ENCODE results near the gene MAGI1. TPM values are rescaled to one million over a fixed set of nuclear protein-coding genes. Genes with fewer than 3 reads are reported as not detected.

Gene MAGI1
- total RNA-seq, 1 donor from 2014 or later, result 10.8 TPM

DNA sequence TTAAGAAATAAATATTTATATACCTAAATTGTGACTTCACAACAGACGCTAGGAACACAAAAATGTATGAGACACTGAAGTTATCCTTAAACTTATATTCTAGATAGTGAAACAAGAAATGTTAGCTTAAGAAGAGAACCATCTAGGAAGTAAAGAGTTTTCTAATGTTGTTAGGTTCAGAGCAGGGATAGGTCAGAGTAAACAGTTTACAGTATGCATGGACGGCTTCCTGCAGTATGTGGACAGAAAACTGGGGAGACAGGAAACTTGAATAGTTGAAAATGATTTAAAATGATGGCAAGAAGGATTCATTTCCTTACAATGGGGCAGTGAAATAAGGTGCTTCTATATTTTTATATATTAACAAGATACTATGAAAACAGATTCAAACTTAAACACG lies 449.8 kb downstream of the MAGI1 start:
- no peaks in the 10 kb centered on the region for H3K27me3 Mint-ChIP-seq (ENCODE audit: low read depth)
- H3K36me3 Mint-ChIP-seq (ENCODE audit: low read depth), result no peaks in the 10 kb centered on the region
- H3K27ac Mint-ChIP-seq, result no peak overlapping the region
- H3K9me3 Mint-ChIP-seq, result no peaks in the 10 kb centered on the region
- no peaks in the 10 kb centered on the region for H3K4me1 Mint-ChIP-seq (ENCODE audit: low read depth)
- no peak for DNase-seq (ENCODE audit: low spot score)
- H3K4me3 Mint-ChIP-seq (ENCODE audit: low read depth), result no peak overlapping the region
- intact Hi-C loops (cut with micrococcal nuclease), result no loop called here

- no peak for DNase-seq (ENCODE audit: low spot score)
- Mint-ChIP-seq H3K27me3 (ENCODE audit: low read depth) (no peaks in the 10 kb centered on the region), H3K4me3 (ENCODE audit: low read depth) (no peak overlapping the region), H3K9me3 (no peaks in the 10 kb centered on the region), H3K36me3 (ENCODE audit: low read depth) (no peaks in the 10 kb centered on the region), H3K4me1 (ENCODE audit: low read depth) (no peaks in the 10 kb centered on the region), H3K27ac (no peak overlapping the region)
- intact Hi-C loops (cut with micrococcal nuclease), result no loop called here
These were observed 450.9 kb downstream of the MAGI1 start for GRCh38 chr3:65587650-65588439.

DNA sequence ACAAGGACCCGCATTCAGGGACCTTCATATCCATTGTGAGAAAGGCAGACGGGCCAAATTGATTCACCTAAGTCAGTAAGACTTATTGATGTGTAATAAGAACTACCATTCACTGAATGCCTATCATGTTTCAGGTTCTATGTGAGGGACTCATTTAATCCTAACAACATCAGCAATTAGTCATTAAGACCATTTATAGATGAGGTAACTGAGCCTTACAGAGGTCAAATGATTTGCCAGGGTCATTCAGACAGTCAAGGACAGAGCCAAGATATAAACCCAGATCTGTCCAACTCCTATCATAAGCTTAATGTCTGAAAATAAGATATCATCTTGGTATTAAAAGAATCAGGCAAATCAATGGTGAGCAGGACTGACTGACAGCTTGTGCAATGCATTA lies 453.8 kb downstream of the MAGI1 start:
- no peaks in the 10 kb centered on the region for H3K27me3 Mint-ChIP-seq (ENCODE audit: low read depth)
- no peaks in the 10 kb centered on the region for H3K9me3 Mint-ChIP-seq
- no peak for DNase-seq (ENCODE audit: low spot score)
- intact Hi-C loops (cut with micrococcal nuclease), result no loop called here
- no peak overlapping the region for H3K27ac Mint-ChIP-seq
- H3K4me3 Mint-ChIP-seq (ENCODE audit: low read depth), result no peak overlapping the region
- no peaks in the 10 kb centered on the region for H3K36me3 Mint-ChIP-seq (ENCODE audit: low read depth)
- no peaks in the 10 kb centered on the region for H3K4me1 Mint-ChIP-seq (ENCODE audit: low read depth)

GRCh38 chr3:65584002-65584401 lies 454.7 kb downstream of the MAGI1 start:
- no peaks in the 10 kb centered on the region for H3K27me3 Mint-ChIP-seq (ENCODE audit: low read depth)
- intact Hi-C loops (cut with micrococcal nuclease), result no loop called here
- no peaks in the 10 kb centered on the region for H3K36me3 Mint-ChIP-seq (ENCODE audit: low read depth)
- DNase-seq (ENCODE audit: low spot score), result no peak
- H3K4me1 Mint-ChIP-seq (ENCODE audit: low read depth), result no peaks in the 10 kb centered on the region
- H3K9me3 Mint-ChIP-seq, result no peaks in the 10 kb centered on the region
- no peak overlapping the region for H3K4me3 Mint-ChIP-seq (ENCODE audit: low read depth)
- no peak overlapping the region for H3K27ac Mint-ChIP-seq

- Mint-ChIP-seq H3K9me3 (no peaks in the 10 kb centered on the region), H3K4me1 (ENCODE audit: low read depth) (no peaks in the 10 kb centered on the region), H3K36me3 (ENCODE audit: low read depth) (no peaks in the 10 kb centered on the region), H3K27ac (no peak overlapping the region), H3K27me3 (ENCODE audit: low read depth) (no peaks in the 10 kb centered on the region), H3K4me3 (ENCODE audit: low read depth) (no peak overlapping the region)
- intact Hi-C loops (cut with micrococcal nuclease), result no loop called here
- DNase-seq (ENCODE audit: low spot score), result no peak
These were observed 455.5 kb downstream of the MAGI1 start for GRCh38 chr3:65583188-65583587.

GRCh38 chr3:65582012-65582717 lies 456.6 kb downstream of the MAGI1 start:
- intact Hi-C loops (cut with micrococcal nuclease), result no loop called here
- Mint-ChIP-seq H3K9me3 (no peaks in the 10 kb centered on the region), H3K27me3 (ENCODE audit: low read depth) (no peaks in the 10 kb centered on the region), H3K4me1 (ENCODE audit: low read depth) (no peaks in the 10 kb centered on the region), H3K27ac (no peak overlapping the region), H3K36me3 (ENCODE audit: low read depth) (no peaks in the 10 kb centered on the region), H3K4me3 (ENCODE audit: low read depth) (no peak overlapping the region)
- DNase-seq (ENCODE audit: low spot score), result no peak

DNA sequence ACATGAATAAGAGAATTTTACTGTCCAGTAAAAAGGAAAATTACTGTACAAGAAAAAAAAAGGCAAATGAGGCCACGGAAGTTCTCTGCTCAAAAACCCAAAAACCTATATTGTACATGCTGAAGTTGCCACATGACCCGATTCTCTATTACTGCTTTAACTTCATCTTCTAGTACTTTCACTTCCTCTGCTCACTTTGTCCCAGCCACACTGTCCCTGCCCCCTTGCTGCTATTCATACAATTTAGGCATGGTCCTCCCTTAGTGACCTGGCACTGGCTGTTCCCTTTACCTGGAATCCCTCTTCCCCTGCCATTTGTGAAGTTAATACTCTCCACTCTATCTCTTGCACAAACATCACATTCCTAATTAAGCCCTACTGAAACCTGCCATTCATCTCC lies 457.4 kb downstream of the MAGI1 start:
- no peaks in the 10 kb centered on the region for H3K9me3 Mint-ChIP-seq
- no peak overlapping the region for H3K4me3 Mint-ChIP-seq (ENCODE audit: low read depth)
- no peaks in the 10 kb centered on the region for H3K4me1 Mint-ChIP-seq (ENCODE audit: low read depth)
- no peaks in the 10 kb centered on the region for H3K36me3 Mint-ChIP-seq (ENCODE audit: low read depth)
- H3K27ac Mint-ChIP-seq, result no peak overlapping the region
- DNase-seq (ENCODE audit: low spot score), result no peak
- intact Hi-C loops (cut with micrococcal nuclease), result no loop called here
- H3K27me3 Mint-ChIP-seq (ENCODE audit: low read depth), result no peaks in the 10 kb centered on the region

- H3K4me1 Mint-ChIP-seq (ENCODE audit: low read depth), result no peaks in the 10 kb centered on the region
- no peaks in the 10 kb centered on the region for H3K36me3 Mint-ChIP-seq (ENCODE audit: low read depth)
- no peaks in the 10 kb centered on the region for H3K27me3 Mint-ChIP-seq (ENCODE audit: low read depth)
- no peak overlapping the region for H3K4me3 Mint-ChIP-seq (ENCODE audit: low read depth)
- no peak for DNase-seq (ENCODE audit: low spot score)
- intact Hi-C loops (cut with micrococcal nuclease), result no loop called here
- no peaks in the 10 kb centered on the region for H3K9me3 Mint-ChIP-seq
- H3K27ac Mint-ChIP-seq, result no peak overlapping the region
These were observed 459.9 kb downstream of the MAGI1 start for GRCh38 chr3:65578861-65579260.

GRCh38 chr3:65577843-65578430 lies 460.8 kb downstream of the MAGI1 start:
- H3K27me3 Mint-ChIP-seq (ENCODE audit: low read depth), result no peaks in the 10 kb centered on the region
- no peak overlapping the region for H3K4me3 Mint-ChIP-seq (ENCODE audit: low read depth)
- DNase-seq (ENCODE audit: low spot score), result no peak
- H3K9me3 Mint-ChIP-seq, result no peaks in the 10 kb centered on the region
- no peaks in the 10 kb centered on the region for H3K4me1 Mint-ChIP-seq (ENCODE audit: low read depth)
- no peaks in the 10 kb centered on the region for H3K36me3 Mint-ChIP-seq (ENCODE audit: low read depth)
- no peak overlapping the region for H3K27ac Mint-ChIP-seq
- intact Hi-C loops (cut with micrococcal nuclease), result no loop called here

DNA sequence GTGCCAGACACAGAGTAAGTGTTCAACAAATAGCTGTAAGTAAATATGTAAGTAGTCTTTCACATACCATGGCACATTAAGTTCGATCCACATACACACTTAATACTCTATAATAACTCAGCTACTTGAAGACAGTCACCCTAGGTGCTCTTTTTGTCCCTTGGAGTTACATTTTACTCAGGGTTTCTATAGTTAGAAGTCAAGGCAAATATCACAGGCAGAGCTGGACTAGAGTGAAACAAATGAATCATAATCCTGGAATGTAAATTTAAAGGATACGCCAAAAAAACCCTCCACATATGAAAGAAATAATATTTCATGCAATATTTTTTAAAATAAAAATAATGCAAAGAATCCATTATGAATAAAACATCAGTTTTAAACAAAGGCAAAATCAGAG lies 461.8 kb downstream of the MAGI1 start:
- DNase-seq (ENCODE audit: low spot score), result no peak
- Mint-ChIP-seq H3K36me3 (ENCODE audit: low read depth) (no peaks in the 10 kb centered on the region), H3K27me3 (ENCODE audit: low read depth) (no peaks in the 10 kb centered on the region), H3K9me3 (no peaks in the 10 kb centered on the region), H3K27ac (no peak overlapping the region), H3K4me1 (ENCODE audit: low read depth) (no peaks in the 10 kb centered on the region), H3K4me3 (ENCODE audit: low read depth) (no peak overlapping the region)
- intact Hi-C loops (cut with micrococcal nuclease), result no loop called here

- H3K4me3 Mint-ChIP-seq (ENCODE audit: low read depth), result no peak overlapping the region
- no peaks in the 10 kb centered on the region for H3K27me3 Mint-ChIP-seq (ENCODE audit: low read depth)
- H3K4me1 Mint-ChIP-seq (ENCODE audit: low read depth), result no peaks in the 10 kb centered on the region
- H3K27ac Mint-ChIP-seq, result no peak overlapping the region
- H3K36me3 Mint-ChIP-seq (ENCODE audit: low read depth), result no peaks in the 10 kb centered on the region
- H3K9me3 Mint-ChIP-seq, result no peaks in the 10 kb centered on the region
- intact Hi-C loops (cut with micrococcal nuclease), result no loop called here
- no peak for DNase-seq (ENCODE audit: low spot score)
These were observed 462.5 kb downstream of the MAGI1 start for GRCh38 chr3:65576228-65576627.

DNA sequence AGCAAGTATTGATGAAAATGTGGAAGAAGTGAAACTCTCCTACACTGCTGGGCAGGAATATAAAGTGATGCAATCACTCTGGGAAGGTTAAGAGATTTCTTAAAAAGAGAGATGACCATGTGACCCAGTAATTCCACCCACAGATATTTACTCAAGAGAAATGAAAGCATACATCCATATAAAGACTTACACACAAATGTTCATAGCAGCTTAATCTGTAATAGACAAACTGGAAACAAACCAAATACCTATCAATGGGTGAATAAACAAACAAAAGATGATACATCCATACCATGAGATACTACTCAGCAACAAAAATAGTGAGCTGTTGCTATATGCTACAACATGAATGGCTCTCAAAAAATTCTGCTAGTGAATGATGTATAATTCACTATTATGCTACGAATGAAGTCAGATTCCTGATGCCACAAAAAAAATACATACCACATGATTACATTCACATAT lies 463.3 kb downstream of the MAGI1 start:
- no peak overlapping the region for H3K4me3 Mint-ChIP-seq (ENCODE audit: low read depth)
- H3K9me3 Mint-ChIP-seq, result no peaks in the 10 kb centered on the region
- intact Hi-C loops (cut with micrococcal nuclease), result no loop called here
- H3K4me1 Mint-ChIP-seq (ENCODE audit: low read depth), result no peaks in the 10 kb centered on the region
- DNase-seq (ENCODE audit: low spot score), result no peak
- H3K27ac Mint-ChIP-seq, result no peak overlapping the region
- H3K36me3 Mint-ChIP-seq (ENCODE audit: low read depth), result no peaks in the 10 kb centered on the region
- H3K27me3 Mint-ChIP-seq (ENCODE audit: low read depth), result no peaks in the 10 kb centered on the region

GRCh38 chr3:65573548-65574116 lies 465.1 kb downstream of the MAGI1 start:
- Mint-ChIP-seq H3K9me3 (no peaks in the 10 kb centered on the region), H3K4me1 (ENCODE audit: low read depth) (no peaks in the 10 kb centered on the region), H3K36me3 (ENCODE audit: low read depth) (no peaks in the 10 kb centered on the region), H3K27ac (no peak overlapping the region), H3K4me3 (ENCODE audit: low read depth) (no peak overlapping the region), H3K27me3 (ENCODE audit: low read depth) (no peaks in the 10 kb centered on the region)
- intact Hi-C loops (cut with micrococcal nuclease), result no loop called here
- no peak for DNase-seq (ENCODE audit: low spot score)
